Parathyroid adenoma (tissue), 2 donors: ENCODE data around the gene MYH6.

ENCODE experiments used
- H2AFZ ChIP-seq: fragments of 300-600 bp; sonication (generic); one replicate; pipeline ENCODE4 v1.7.0; 2017; ENCODE audit warnings: antibody characterized with exemption, mild to moderate bottlenecking
- H3K27ac ChIP-seq: fragments of 300-600 bp; sonication (generic); one replicate; pipeline ENCODE4 v1.7.0; 2017
- H3K27me3 ChIP-seq: fragments of 300-600 bp; sonication (generic); one replicate; pipeline ENCODE4 v1.7.0; 2017; ENCODE audit warnings: low read length; ENCODE audit not compliant: control insufficient read depth, insufficient read depth
- H3K36me3 ChIP-seq: fragments of 300-600 bp; sonication (generic); one replicate; pipeline ENCODE4 v1.7.0; 2017; ENCODE audit warnings: low read length; ENCODE audit not compliant: control insufficient read depth, insufficient read depth
- H3K4me1 ChIP-seq: fragments of 300-600 bp; sonication (generic); one replicate; pipeline ENCODE4 v1.7.0; 2017; ENCODE audit warnings: control low read depth
- H3K4me2 ChIP-seq: fragments of 300-600 bp; sonication (generic); one replicate; pipeline ENCODE4 v1.7.0; 2017; ENCODE audit warnings: low read length
- H3K4me3 ChIP-seq: fragments of 300-600 bp; sonication (generic); one replicate; pipeline ENCODE4 v1.7.0; 2017; ENCODE audit warnings: low read depth, low read length
- H3K79me2 ChIP-seq: fragments of 300-600 bp; sonication (generic); one replicate; pipeline ENCODE4 v1.7.0; 2017; ENCODE audit warnings: control low read depth
- H3K9ac ChIP-seq: fragments of 300-600 bp; sonication (generic); one replicate; pipeline ENCODE4 v1.7.0; 2017; ENCODE audit warnings: mild to moderate bottlenecking
- H3K9me3 ChIP-seq: fragments of 300-600 bp; sonication (generic); one replicate; pipeline ENCODE4 v1.7.0; 2017; ENCODE audit warnings: low read length; ENCODE audit not compliant: control insufficient read depth
- CTCF ChIP-seq: fragments of 300-600 bp; sonication (generic); IDR thresholded peaks from one replicate; pipeline ENCODE4 v1.7.0; 2017; ENCODE audit warnings: antibody characterized with exemption, mild to moderate bottlenecking
- donor health status: primary hyperparathyroidism.

The MYH6 gene

DNA sequence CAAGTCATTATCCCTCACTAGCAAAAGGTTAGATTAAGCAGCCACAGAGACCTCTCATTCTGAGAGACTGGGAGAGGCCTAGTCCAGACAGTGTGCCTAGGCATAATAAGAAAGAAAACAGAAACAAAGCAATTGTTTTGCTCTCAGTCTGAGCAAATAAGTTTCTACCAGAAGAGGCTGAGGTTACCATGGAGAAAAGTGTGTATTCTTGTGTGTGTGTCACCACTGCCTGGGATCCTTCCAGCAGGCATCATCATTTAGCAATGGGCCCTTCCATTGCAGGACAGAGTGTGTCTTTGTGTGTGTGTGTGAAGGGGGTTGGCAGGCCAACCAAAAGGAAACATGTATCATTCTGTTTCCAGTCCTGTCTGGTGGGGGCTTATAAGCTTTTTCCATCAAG, 46.8 kb downstream of the MYH6 start:
- no peak overlapping the region for H3K9ac ChIP-seq
- no peak overlapping the region for H3K4me3 ChIP-seq
- H3K27me3 ChIP-seq, result no peaks in the 10 kb centered on the region
- H3K36me3 ChIP-seq, result no peaks in the 10 kb centered on the region
- peaks cover 11% of the 10 kb centered on the region for H3K79me2 ChIP-seq
- no peak overlapping the region for H3K27ac ChIP-seq
- H3K4me1 ChIP-seq, result peaks cover 6% of the 10 kb centered on the region
- no peak overlapping the region for H2AFZ ChIP-seq
- no peak overlapping the region for H3K4me2 ChIP-seq
- TF ChIP-seq CTCF, result no peak
- no peaks in the 10 kb centered on the region for H3K9me3 ChIP-seq

DNA sequence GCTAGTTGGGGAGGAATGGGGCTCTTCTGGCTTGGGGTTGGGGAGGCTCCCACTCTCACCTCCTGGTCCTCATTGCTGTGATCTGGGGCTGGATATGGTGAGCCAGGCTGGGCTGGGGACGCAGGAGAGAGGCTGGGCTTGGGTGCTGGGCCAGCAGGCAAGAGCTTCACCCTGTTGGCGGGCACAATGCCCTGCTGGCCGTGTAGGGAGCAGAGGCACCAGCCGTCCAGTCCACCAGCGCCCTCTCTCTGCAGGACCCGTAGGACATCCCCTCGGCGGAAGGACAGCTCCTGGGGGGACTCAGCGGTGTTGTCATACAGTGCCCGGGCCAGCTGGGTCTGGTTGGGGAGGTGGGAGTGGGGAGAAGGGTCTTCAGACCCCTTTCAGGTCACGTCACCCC, 47.6 kb downstream of the MYH6 start:
- Histone ChIP-seq H3K9ac (no peak overlapping the region), H3K79me2 (peaks cover 11% of the 10 kb centered on the region), H3K4me2 (no peak overlapping the region), H3K36me3 (no peaks in the 10 kb centered on the region), H3K4me1 (peaks cover 6% of the 10 kb centered on the region), H2AFZ (no peak overlapping the region), H3K4me3 (no peak overlapping the region), H3K9me3 (no peaks in the 10 kb centered on the region), H3K27ac (no peak overlapping the region), H3K27me3 (no peaks in the 10 kb centered on the region)
- no peak for TF ChIP-seq CTCF

GRCh38 chr14:23359722-23360447, 48.2 kb downstream of the MYH6 start:
- TF ChIP-seq CTCF, result no peak
- Histone ChIP-seq H3K36me3 (no peaks in the 10 kb centered on the region), H3K4me2 (no peak overlapping the region), H3K79me2 (peaks cover 11% of the 10 kb centered on the region), H3K27me3 (no peaks in the 10 kb centered on the region), H3K4me1 (peaks cover 6% of the 10 kb centered on the region), H2AFZ (no peak overlapping the region), H3K27ac (no peak overlapping the region), H3K9ac (no peak overlapping the region), H3K9me3 (no peaks in the 10 kb centered on the region), H3K4me3 (no peak overlapping the region)

- Histone ChIP-seq H3K4me1 (peaks cover 6% of the 10 kb centered on the region), H3K27ac (no peak overlapping the region), H3K9ac (no peak overlapping the region), H3K79me2 (peaks cover 6% of the 10 kb centered on the region), H3K27me3 (no peaks in the 10 kb centered on the region), H3K36me3 (no peaks in the 10 kb centered on the region), H2AFZ (no peak overlapping the region), H3K4me3 (no peak overlapping the region), H3K4me2 (no peak overlapping the region), H3K9me3 (no peaks in the 10 kb centered on the region)
- no peak for TF ChIP-seq CTCF
Observed at GRCh38 chr14:23359167-23359626, 48.9 kb downstream of the MYH6 start.
